ENCODE data around the gene FAM111B. TPM values are rescaled to one million over a fixed set of nuclear protein-coding genes. Genes with fewer than 3 reads are reported as not detected.

Gene FAM111B
- total and polyA plus RNA-seq, 12 donors: 0.11 to 3.1 (median 0.23) TPM; not detected in 2

DNA sequence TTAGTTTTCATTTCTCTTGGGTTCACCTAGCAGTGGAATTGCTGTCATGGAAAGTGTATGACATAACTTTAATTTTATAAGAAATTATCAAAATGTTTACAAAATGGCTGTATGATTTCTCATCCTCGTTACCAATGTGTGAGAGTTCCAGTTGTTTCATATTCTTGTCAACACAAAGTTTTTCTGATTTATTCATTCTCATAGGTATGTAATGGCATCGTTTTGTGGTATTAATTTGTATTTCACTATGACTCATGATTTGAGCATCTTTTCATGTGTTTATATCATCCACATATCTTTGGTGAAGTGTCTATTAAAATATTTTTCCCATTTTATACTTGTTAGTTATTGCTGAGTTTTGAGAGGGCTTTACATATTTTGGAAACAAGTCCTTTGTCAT, 5.5 kb downstream of the FAM111B start:
- Histone ChIP-seq H3K4me1 (peaks cover 0 to 8% (median 0%) of the 10 kb centered on the region in 9 donors), H3K27ac (no peak overlapping the region), H3K9me3 (peaks cover 0 to 8% (median under 1%) of the 10 kb centered on the region in 11 donors), H3K27me3 (no peaks in the 10 kb centered on the region), H3K36me3 (no peaks in the 10 kb centered on the region), H3K4me3 (no peak overlapping the region)
- ATAC-seq (no peak), DNase-seq (no peak)
- TF ChIP-seq, protein P1, sequence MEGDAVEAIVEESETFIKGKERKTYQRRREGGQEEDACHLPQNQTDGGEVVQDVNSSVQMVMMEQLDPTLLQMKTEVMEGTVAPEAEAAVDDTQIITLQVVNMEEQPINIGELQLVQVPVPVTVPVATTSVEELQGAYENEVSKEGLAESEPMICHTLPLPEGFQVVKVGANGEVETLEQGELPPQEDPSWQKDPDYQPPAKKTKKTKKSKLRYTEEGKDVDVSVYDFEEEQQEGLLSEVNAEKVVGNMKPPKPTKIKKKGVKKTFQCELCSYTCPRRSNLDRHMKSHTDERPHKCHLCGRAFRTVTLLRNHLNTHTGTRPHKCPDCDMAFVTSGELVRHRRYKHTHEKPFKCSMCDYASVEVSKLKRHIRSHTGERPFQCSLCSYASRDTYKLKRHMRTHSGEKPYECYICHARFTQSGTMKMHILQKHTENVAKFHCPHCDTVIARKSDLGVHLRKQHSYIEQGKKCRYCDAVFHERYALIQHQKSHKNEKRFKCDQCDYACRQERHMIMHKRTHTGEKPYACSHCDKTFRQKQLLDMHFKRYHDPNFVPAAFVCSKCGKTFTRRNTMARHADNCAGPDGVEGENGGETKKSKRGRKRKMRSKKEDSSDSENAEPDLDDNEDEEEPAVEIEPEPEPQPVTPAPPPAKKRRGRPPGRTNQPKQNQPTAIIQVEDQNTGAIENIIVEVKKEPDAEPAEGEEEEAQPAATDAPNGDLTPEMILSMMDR (IDR thresholded peaks at IDR 0.05): no peak
- WGBS, 2 donors: 88 to 91% methylated on average over 2 of the region's 2 CpGs
- intact Hi-C loops (cut with DNase I): no loop called here

- Histone ChIP-seq H3K27me3 (no peaks in the 10 kb centered on the region), H3K9me3 (peaks cover 0 to 26% (median 7%) of the 10 kb centered on the region in 11 donors), H3K27ac (no peak overlapping the region), H3K4me3 (no peak overlapping the region), H3K36me3 (no peaks in the 10 kb centered on the region), H3K4me1 (no peaks in the 10 kb centered on the region)
- TF ChIP-seq, protein P1 (IDR thresholded peaks at IDR 0.05): no peak
- no peak for DNase-seq
- 97% methylated on average over 3 of the region's 3 CpGs for WGBS, 2 donors
- no peak for ATAC-seq
- intact Hi-C loops (cut with DNase I): no loop called here
Measured at GRCh38 chr11:59114344-59114743, 7.3 kb downstream of the FAM111B start.

DNA sequence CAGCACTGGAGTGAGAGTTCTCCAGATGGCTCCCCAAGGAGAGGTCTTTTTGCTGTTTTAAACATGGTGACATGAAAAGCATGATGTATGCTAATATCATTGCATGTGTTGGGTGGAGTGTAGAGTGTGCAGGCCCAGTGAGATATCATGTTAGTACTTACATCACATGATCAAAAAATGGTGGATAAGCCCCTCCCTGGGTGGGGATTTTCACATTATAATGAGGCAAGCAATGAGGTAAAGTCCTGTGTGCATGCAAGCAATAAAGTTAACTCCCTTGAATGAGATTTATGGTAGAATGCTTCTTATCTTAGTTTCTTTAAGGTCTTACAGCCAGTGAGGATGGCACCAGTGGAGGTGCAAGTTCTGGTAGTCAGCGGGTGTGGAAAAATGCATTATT, 8.5 kb downstream of the FAM111B start:
- intact Hi-C loops (cut with DNase I): no loop called here
- H3K9me3 ChIP-seq: peaks cover 0 to 30% (median 7%) of the 10 kb centered on the region in 11 donors
- ATAC-seq (no peak), DNase-seq (no peak)
- no peak overlapping the region for H3K4me3 ChIP-seq
- 100% methylated on average over 1 of the region's 1 CpG for WGBS, 2 donors
- H3K27me3 ChIP-seq: no peaks in the 10 kb centered on the region
- TF ChIP-seq, protein P1 (IDR thresholded peaks at IDR 0.05): no peak
- no peaks in the 10 kb centered on the region for H3K4me1 ChIP-seq
- no peak overlapping the region for H3K27ac ChIP-seq
- no peaks in the 10 kb centered on the region for H3K36me3 ChIP-seq

DNA sequence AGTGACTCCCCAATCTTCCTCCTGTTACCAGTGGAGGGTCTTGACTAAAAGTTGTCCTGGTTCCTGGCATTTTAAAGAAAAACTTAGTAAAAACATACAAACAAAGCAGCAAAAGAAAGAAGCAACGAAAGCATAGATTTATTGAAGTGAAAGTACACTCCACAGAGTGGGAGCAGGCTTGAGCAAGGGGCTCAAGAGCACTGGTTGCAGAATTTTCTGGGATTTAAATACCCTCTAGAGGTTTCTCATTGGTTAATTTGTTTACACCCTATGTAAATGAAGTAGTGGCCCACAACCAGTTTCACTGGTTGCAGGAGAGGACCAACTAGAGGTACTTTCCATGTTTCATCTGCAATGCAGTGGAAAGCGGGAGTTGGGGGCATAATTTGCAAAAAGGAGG, 10.7 kb downstream of the FAM111B start:
- DNase-seq (no peak), ATAC-seq (no peak)
- Histone ChIP-seq H3K27me3 (no peaks in the 10 kb centered on the region), H3K27ac (no peak overlapping the region), H3K9me3 (peaks cover 0 to 30% (median 7%) of the 10 kb centered on the region in 11 donors), H3K4me1 (no peaks in the 10 kb centered on the region), H3K4me3 (no peak overlapping the region), H3K36me3 (no peaks in the 10 kb centered on the region)
- TF ChIP-seq, protein P1 (IDR thresholded peaks at IDR 0.05): no peak
- intact Hi-C loops (cut with DNase I): no loop called here
- WGBS, 2 donors: 97 to 98% methylated on average over 2 of the region's 2 CpGs
